Thoracic aorta (tissue), 2 donors: ENCODE measurements around the gene PSMC5. TPM values are rescaled to one million over a fixed set of nuclear protein-coding genes. Genes with fewer than 3 reads are reported as not detected.

Experiments used
- ATAC-seq: fragments of 150-250 bp; one replicate; pipeline ENCODE4 v1.8.0; 2017; ENCODE audit warnings: low read depth; ENCODE audit not compliant: insufficient number of reproducible peaks, low FRiP score
- DNase-seq: peaks from one replicate; pipeline ENCODE4 v3.0.0-alpha.2; 2020; ENCODE audit warnings: low spot score
- H3K27ac ChIP-seq, 2 donors: fragments of 200-600 bp; sonication (generic); 1 replicate in 1 of 2; 2 replicates in 1 of 2; pipeline ENCODE4 v1.5.1; 2016; ENCODE audit warnings: mild to moderate bottlenecking in 2 of 2, moderate library complexity in 2 of 2
- H3K27me3 ChIP-seq: fragments of 200-600 bp; sonication (generic); replicated peaks from 2 replicates; pipeline ENCODE4 v1.6.0; 2016; ENCODE audit warnings: mild to moderate bottlenecking; ENCODE audit not compliant: insufficient read depth
- H3K36me3 ChIP-seq: fragments of 200-600 bp; sonication (generic); one replicate; pipeline ENCODE4 v1.5.1; 2016
- H3K4me1 ChIP-seq, 2 donors: fragments of 200-600 bp; sonication (generic); 1 replicate in 1 of 2; 2 replicates in 1 of 2; pipeline versions ENCODE4 v1.5.1 to v1.6.0; 2016; ENCODE audit warnings: low read depth in 2 of 2, mild to moderate bottlenecking in 1 of 2; ENCODE audit not compliant: control insufficient read depth in 1 of 2
- H3K4me3 ChIP-seq: fragments of 200-600 bp; sonication (generic); 2 replicates; pipeline ENCODE4 v1.5.1; 2016; ENCODE audit warnings: mild to moderate bottlenecking
- H3K9me3 ChIP-seq: fragments of 200-600 bp; sonication (generic); 2 replicates; pipeline ENCODE4 v1.5.1; 2016
- total RNA-seq, 2 donors: library from RNA; depleted of rRNA; stranded (reverse); fragments of >200 nt; gene quantifications; one replicate each; pipeline versions ENCODE4 v1.1.0 to v1.2.3, GENCODE V29; 2016
- TF ChIP-seq, protein P1 (sequence below): fragments of 200-600 bp; sonication (generic); IDR thresholded peaks from one replicate; pipeline ENCODE4 v1.5.1; 2019; ENCODE audit warnings: antibody characterized with exemption

PSMC5 gene
- total RNA-seq, 2 donors from 2014 or later = 58.5 to 76.1 TPM

DNA sequence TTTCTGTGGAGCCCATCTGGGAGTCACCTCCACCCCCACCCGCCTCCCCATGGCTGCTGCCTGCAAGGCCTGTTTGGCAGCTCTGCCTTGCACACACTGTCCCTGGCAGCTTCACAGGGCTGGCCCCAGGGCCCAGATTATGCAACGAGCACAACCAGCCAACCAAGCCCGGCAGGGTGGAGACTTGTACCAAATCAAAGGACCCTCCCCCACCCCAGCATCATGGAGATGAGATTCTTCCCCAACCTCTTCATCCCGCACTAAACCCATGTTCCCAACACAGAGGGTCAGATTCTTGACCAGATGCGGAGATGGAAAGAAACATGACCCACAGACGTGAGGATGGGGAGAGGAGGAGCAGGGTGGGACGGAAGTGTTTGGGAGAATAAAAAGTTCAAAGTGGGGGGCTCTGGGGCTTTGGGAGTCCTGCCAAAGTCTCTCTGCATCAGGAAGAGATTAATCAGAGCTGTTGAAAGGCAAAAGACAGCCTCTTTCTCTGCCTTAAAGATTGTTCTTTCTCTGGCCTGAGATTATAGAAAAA lies 11.5 kb downstream of the PSMC5 start:
- ATAC-seq (no peak), DNase-seq (peak; percentile 87)
- Histone ChIP-seq H3K9me3 (no peaks in the 10 kb centered on the region), H3K27me3 (no peaks in the 10 kb centered on the region), H3K4me3 (peak overlapping the region; percentile 58), H3K27ac (peak overlapping the region; percentile 93 to 94), H3K4me1 (peaks cover 38 to 66% of the 10 kb centered on the region in 2 donors), H3K36me3 (peaks cover 36% of the 10 kb centered on the region)
- TF ChIP-seq, protein P1, sequence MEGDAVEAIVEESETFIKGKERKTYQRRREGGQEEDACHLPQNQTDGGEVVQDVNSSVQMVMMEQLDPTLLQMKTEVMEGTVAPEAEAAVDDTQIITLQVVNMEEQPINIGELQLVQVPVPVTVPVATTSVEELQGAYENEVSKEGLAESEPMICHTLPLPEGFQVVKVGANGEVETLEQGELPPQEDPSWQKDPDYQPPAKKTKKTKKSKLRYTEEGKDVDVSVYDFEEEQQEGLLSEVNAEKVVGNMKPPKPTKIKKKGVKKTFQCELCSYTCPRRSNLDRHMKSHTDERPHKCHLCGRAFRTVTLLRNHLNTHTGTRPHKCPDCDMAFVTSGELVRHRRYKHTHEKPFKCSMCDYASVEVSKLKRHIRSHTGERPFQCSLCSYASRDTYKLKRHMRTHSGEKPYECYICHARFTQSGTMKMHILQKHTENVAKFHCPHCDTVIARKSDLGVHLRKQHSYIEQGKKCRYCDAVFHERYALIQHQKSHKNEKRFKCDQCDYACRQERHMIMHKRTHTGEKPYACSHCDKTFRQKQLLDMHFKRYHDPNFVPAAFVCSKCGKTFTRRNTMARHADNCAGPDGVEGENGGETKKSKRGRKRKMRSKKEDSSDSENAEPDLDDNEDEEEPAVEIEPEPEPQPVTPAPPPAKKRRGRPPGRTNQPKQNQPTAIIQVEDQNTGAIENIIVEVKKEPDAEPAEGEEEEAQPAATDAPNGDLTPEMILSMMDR = no peak

DNA sequence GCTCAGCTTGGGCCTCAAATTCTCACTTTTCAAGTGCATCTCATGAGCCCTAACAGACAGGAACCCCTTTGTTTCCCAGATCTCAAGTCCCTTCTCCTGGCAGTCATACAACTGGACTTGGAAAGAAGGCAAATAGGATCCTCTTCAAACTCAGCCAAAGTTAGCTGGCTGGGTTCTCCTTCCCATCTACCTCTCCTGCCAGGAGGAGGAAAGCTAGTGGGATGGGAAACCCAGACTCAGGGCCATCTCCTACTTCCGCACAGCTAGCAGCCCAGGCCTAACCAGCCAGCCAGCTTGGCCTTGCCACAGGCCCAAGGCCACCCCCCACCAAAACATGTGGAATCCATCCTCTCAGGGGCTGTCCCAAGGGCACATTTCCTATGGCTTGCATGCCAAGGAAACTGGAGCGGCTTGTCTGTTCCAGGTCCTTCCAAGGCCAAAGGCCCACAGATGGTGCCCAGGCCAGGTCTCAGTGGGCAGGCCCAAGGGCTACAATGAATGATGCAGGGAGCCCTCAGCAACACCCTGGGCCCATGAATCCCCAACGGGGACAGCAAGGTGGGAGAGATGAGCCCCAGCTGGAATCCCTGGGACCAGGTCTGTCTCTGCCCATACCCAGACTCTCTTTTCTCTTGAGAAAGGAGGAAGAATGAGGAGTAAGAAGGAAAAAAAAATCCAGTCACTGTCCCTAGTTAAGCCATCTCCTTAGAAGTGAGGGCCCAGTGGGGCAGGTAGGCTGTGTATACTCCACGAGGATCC lies 13.5 kb downstream of the PSMC5 start:
- DNase-seq = no peak
- H3K27ac ChIP-seq = peak overlapping the region; percentile 93 to 94
- H3K9me3 ChIP-seq = no peaks in the 10 kb centered on the region
- TF ChIP-seq, protein P1 = no peak
- H3K27me3 ChIP-seq = no peaks in the 10 kb centered on the region
- peaks cover 43 to 64% of the 10 kb centered on the region in 2 donors for H3K4me1 ChIP-seq
- H3K36me3 ChIP-seq = peaks cover 17% of the 10 kb centered on the region
- ATAC-seq = no peak
- H3K4me3 ChIP-seq = peak overlapping the region; percentile 95

DNA sequence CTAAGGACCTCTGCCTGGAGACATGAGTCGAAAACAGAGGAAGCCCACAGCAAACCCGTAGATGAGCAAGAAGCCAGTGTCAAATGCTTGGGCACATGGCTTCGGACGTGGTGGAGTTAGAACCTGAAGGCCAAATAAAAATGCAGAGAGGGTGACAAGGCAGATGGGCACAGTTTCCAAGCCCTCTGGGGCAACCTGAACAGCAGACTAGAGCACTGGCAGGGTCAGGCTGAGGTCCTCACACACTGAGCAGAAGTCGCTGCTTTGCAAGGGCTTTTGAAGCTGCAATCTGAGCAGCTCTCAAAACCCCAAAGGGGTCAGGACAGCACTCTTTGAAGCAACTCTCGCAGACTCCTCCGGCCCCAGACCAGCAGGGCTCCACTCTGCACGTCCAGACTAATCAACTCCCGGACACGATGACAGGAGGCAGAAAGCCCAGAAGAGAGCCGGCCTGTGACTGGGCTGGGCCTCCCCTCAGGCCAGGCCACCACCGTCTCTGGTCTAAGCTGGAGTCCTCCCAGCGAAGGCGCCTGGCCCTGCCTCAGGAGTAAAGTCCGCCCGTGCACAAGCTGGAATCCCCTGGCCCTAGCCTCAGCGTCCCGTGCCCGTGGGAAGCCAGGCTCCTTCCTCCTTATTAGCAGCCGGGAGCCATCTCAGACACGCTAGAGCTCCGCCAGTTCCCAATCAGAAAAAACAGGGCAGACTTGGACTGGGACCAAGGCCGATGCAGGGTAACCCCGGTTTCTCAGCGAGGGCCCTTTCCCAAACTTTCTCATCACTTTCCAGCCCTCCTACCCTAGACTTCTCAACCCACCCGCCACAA lies 14.3 kb downstream of the PSMC5 start:
- no peak for DNase-seq
- ATAC-seq = no peak
- no peaks in the 10 kb centered on the region for H3K9me3 ChIP-seq
- peak overlapping the region; percentile 95 for H3K4me3 ChIP-seq
- peaks cover 11% of the 10 kb centered on the region for H3K36me3 ChIP-seq
- peaks cover 43 to 64% of the 10 kb centered on the region in 2 donors for H3K4me1 ChIP-seq
- H3K27me3 ChIP-seq = no peaks in the 10 kb centered on the region
- TF ChIP-seq, protein P1 = no peak
- peak overlapping the region; percentile 93 to 94 for H3K27ac ChIP-seq

DNA sequence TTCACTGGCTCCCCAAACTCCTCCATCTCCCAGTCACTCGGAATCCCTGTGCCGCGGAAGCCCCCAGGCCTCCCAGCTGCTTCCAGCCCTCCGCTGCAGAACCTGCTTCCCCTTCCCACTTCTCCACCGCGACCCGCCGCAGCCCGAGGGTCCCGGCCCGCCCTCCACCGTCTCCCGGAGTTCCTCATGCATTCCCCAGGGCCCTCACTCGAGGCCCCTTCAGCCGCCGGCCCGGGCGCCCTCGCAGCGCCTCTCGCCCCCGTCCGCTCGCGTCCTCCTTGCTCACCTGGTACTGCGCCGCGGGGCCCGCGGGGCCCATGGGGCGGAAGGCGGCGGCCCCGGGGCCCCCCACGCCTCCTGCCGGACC lies 14.9 kb downstream of the PSMC5 start:
- Histone ChIP-seq H3K27ac (peak overlapping the region; percentile 93 to 94), H3K36me3 (peaks cover 5% of the 10 kb centered on the region), H3K4me3 (peak overlapping the region; percentile 95), H3K27me3 (no peaks in the 10 kb centered on the region), H3K9me3 (no peaks in the 10 kb centered on the region), H3K4me1 (peaks cover 43 to 59% of the 10 kb centered on the region in 2 donors)
- TF ChIP-seq, protein P1 = no peak
- no peak for DNase-seq
- ATAC-seq = no peak
